HG03095 (cell line): ENCODE data around the gene COMMD1.
"Not testable (repeated sequence)": the region's sequence is repeated elsewhere in the genome, so short reads cannot be mapped to it uniquely, and the experiment has no call there.

Experiments
- ATAC-seq: cut with Tn5 transposase; IDR thresholded peaks from one replicate; pipeline ENCODE4 v1.9.1; 2021; ENCODE audit warnings: moderate library complexity; ENCODE audit not compliant: unreplicated experiment

The COMMD1 gene

GRCh38 chr2:61962095-61962984 is 56.9 kb downstream of the COMMD1 start:
- ATAC-seq, result no peak

- no peak for ATAC-seq
These were observed 60.7 kb downstream of the COMMD1 start for GRCh38 chr2:61966087-61966727.

- ATAC-seq, result no peak
These were observed 61.8 kb downstream of the COMMD1 start for GRCh38 chr2:61967262-61967661.

GRCh38 chr2:61969376-61969775 is 63.9 kb downstream of the COMMD1 start:
- no peak for ATAC-seq

GRCh38 chr2:61970807-61971556 is 65.5 kb downstream of the COMMD1 start:
- ATAC-seq, result no peak

- ATAC-seq, result no peak
These were observed 73.0 kb downstream of the COMMD1 start for GRCh38 chr2:61978522-61978921.

GRCh38 chr2:61980758-61981157 is 75.3 kb downstream of the COMMD1 start:
- no peak for ATAC-seq

GRCh38 chr2:61984682-61985081 is 79.2 kb downstream of the COMMD1 start:
- ATAC-seq, result no peak

- no peak for ATAC-seq
These were observed 83.2 kb downstream of the COMMD1 start for GRCh38 chr2:61988462-61989366.

GRCh38 chr2:61993422-61994024 is 88.0 kb downstream of the COMMD1 start:
- ATAC-seq, result no peak

- no peak for ATAC-seq
These were observed 89.1 kb downstream of the COMMD1 start for GRCh38 chr2:61994531-61994930.

GRCh38 chr2:61995065-61995464 is 89.6 kb downstream of the COMMD1 start:
- no peak for ATAC-seq

GRCh38 chr2:61995515-61995914 is 90.0 kb downstream of the COMMD1 start:
- ATAC-seq, result peak; percentile 91

- no peak for ATAC-seq
These were observed 93.0 kb downstream of the COMMD1 start for GRCh38 chr2:61998426-61998825.

- no peak for ATAC-seq
These were observed 95.1 kb downstream of the COMMD1 start for GRCh38 chr2:62000538-62000937.

- ATAC-seq, result no peak
These were observed 96.0 kb downstream of the COMMD1 start for GRCh38 chr2:62001431-62001830.

- ATAC-seq, result not testable (repeated sequence)
These were observed 99.0 kb downstream of the COMMD1 start for GRCh38 chr2:62004428-62004827.

- no peak for ATAC-seq
These were observed 102.1 kb downstream of the COMMD1 start for GRCh38 chr2:62007555-62007954.

- no peak for ATAC-seq
These were observed 105.3 kb downstream of the COMMD1 start for GRCh38 chr2:62010632-62011256.

- ATAC-seq, result no peak
These were observed 108.2 kb downstream of the COMMD1 start for GRCh38 chr2:62013641-62014040.
